HG02870 (cell line): ENCODE results near the gene MAPK10.
"Not testable (repeated sequence)": the region's sequence is repeated elsewhere in the genome, so short reads cannot be mapped to it uniquely, and the experiment has no call there.

Experiments used
- ATAC-seq: cut with Tn5 transposase; IDR thresholded peaks from one replicate; pipeline ENCODE4 v1.9.1; 2021; ENCODE audit warnings: mild to moderate bottlenecking, moderate library complexity; ENCODE audit not compliant: unreplicated experiment

MAPK10 gene

DNA sequence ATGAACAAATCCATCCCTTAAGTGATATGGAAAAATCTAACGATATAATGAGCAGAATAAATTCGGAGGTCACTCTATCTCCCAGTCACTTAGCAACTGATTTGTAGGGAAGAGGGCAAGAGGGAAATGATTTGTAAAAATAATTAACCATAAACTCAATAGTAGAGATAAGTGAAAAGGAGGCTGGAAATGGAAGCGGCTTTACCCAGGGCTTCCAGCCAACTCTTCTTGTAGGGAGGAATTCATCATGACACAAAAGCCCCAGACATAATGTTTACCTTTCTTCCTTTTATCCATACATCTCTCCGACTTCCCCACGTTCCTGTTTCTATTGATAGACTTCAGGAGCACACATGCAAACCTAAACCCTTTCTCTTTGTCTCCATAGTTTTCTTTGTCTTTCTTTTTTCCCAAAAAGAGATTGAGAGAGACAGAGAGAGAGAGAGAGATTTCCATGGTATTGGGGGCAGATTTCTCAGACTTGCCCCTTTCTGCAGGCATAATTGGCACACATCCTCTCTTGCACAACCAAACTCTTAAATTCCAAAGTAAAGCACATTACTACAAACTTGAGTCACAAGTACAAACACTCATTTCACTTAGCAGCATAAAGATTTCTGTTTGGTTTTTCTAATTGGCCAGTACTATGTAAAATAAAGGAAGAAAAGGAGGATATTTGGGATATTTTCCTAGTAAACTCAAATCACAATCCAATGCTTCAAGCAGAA is 140.9 kb downstream of the MAPK10 start:
- ATAC-seq: no peak

GRCh38 chr4:86203176-86203575 is 156.7 kb downstream of the MAPK10 start:
- no peak for ATAC-seq

DNA sequence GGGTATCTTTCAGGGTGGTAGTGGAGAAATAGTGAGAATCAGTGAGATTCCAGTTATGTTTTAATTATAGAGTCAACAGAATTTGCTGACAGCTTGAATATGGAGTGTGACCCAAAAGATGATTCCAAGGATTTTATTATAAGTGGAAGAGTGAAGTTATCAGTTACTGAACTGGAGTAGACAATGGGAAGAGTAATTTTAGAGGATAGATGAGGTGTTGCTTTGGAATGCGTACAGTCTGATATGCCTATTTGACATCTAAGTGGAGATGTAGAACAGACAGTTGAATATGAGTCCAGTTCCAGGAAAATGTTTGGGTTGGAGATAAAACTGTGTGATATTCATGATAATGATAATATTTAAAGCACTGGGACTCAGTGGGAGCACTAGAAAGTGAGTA is 174.2 kb downstream of the MAPK10 start:
- no peak for ATAC-seq

DNA sequence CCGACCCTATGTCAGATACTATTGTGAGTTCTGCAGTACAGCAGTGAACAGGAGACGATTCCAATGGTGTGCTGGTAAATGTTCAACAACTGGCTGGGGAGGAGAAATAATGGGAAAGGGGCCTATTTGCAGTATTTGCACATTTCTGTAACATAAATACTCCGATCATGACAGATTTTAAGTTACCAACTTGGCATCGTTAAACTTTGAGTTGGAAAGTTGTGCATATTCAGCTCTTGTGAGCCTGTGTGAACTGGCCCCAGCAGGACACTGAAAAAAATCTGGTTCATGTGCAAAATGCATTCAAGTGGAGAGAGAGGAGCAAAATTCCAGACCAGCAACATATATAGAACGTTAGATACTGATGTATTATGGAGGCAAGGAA is 175.0 kb downstream of the MAPK10 start:
- ATAC-seq: no peak

- ATAC-seq: no peak
These were observed 175.5 kb downstream of the MAPK10 start for GRCh38 chr4:86184216-86184900.

- ATAC-seq: no peak
These were observed 178.3 kb downstream of the MAPK10 start for GRCh38 chr4:86181585-86181984.

DNA sequence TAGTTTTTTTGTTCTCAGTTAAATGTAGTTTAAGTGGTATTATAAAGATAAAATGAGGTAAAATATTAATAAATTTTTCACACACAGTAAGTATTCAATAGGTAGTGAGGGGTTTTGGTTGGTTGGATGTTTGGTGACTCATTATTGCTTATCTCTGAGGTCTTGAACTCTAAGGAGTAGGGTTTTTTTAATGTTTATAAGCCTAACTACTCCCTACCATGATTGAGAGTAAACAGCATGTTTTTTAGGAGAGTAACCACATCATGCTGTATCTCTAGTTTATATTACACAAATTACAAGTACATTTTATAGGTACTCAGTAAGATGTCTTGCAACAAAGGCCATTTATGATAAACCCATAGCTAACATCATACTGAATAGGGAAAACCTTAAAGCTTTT is 181.6 kb downstream of the MAPK10 start:
- no peak for ATAC-seq

GRCh38 chr4:86174506-86174905 is 185.3 kb downstream of the MAPK10 start:
- ATAC-seq: no peak

GRCh38 chr4:86168335-86168734 is 191.5 kb downstream of the MAPK10 start:
- ATAC-seq: not testable (repeated sequence)

GRCh38 chr4:86160426-86160825 is 199.4 kb downstream of the MAPK10 start:
- no peak for ATAC-seq

DNA sequence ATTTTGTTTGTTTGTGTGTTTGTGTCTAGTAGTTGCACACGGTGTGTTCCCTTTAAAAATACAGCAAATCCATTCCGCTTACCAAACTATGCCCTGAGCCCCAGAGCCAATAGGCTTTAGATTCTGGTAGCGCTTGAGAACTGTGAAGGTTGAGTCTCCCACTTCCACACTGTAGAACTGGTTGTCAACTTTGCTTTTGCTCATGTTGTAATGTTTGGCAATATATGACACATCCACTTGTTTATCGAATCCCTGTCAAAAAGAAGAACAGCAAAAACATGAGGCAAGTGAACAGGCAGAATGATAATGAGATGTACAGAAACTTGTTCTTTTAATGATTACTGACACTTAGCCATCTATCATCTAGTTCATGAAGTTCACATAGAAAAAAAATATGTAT is 200.6 kb downstream of the MAPK10 start:
- ATAC-seq: no peak

GRCh38 chr4:86156531-86156930 is 203.3 kb downstream of the MAPK10 start:
- ATAC-seq: no peak

GRCh38 chr4:86155766-86156165 is 204.1 kb downstream of the MAPK10 start:
- ATAC-seq: no peak

- ATAC-seq: no peak
These were observed 207.4 kb downstream of the MAPK10 start for GRCh38 chr4:86152454-86152853.

DNA sequence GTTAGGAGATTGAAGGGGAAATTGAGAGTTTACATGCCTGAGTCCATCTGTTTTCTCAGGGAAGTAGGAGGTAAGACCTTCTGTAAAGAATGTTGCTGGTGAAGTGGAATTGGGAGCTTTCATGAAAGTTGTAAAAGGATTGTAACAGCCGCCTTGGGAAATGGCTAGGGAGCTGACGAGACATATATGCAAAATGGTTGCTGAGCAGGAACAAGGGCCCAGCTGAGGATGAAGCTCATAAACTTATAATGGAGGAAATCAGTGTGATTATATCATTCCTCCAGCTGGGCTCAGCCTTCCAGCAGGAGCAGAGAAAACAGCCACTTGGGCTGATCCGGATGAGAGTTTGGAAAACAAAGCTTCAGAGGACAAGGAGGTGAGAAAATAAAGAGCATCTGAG is 208.7 kb downstream of the MAPK10 start:
- no peak for ATAC-seq

- no peak for ATAC-seq
These were observed 218.7 kb downstream of the MAPK10 start for GRCh38 chr4:86141161-86141560.

- no peak for ATAC-seq
These were observed 227.4 kb downstream of the MAPK10 start for GRCh38 chr4:86132468-86132867.

DNA sequence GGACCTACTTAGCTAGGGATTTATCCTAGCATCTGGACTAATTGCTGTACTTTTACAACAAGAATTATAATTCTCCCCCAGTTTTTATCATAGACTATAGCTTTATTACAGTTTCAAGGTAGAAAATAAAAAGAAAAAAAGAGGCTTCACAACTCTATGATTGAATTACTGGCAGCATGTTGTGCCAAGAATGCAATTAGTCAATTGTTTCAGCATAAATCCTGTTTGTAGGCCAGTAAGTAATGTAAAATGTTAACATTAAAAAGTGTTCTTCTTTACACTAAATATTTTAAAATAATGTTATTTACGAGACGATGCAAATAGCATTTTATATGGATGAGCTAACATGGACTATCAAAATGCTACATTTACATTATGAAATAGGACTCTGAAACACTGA is 228.4 kb downstream of the MAPK10 start:
- ATAC-seq: no peak

DNA sequence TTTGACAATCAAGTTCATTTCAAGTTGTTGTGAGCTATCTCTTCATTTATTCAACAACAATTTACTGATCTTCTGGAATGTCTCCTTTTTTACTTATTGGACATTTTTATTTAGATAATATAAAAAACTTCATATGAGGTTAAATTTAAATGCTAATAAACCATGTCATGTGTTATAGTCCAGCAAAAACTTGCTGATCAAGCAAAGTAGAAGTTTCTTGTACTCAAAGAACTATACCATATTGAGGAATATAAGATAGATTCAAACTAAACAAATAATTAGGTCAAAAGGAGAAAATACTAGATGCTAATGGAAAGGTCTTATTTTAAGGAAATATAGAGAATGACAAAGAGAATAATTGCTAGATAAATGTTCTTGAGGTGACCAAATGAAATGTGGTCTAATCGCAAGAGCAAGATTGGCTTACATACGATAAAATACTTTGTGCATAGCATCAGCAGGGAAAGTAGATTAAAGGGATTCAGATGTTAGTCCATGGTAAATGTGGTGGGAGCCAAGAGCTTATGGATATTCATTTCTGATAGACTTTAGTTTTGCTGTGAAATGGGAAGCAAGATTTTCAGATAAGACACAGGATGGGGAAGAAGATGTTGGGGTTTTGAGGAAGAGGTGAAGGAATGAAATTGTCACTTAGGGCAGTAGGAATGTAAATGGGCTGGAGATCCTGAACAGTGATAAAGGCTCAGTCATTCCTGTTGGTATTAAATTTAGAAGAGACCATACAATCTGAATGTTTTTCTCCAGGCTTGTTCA is 229.5 kb downstream of the MAPK10 start:
- no peak for ATAC-seq

DNA sequence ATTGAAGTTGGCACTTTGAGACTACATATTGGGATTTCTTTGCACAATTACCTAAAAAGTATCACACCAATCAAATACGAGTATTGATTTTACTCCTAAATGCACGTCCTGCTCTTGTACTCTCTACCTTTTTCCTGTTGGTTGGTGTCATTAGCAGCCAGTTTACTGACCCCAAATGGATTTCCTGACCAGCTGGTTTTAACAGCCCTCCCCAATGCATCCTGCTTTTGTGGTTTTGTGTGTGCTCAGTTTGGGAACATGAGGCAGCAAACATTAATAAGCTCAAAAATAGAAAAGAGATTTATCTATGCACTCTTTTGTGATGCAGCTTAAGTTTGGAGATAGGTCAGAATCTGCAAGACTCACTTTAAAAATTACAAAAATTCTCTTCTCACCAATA is 230.3 kb downstream of the MAPK10 start:
- no peak for ATAC-seq

DNA sequence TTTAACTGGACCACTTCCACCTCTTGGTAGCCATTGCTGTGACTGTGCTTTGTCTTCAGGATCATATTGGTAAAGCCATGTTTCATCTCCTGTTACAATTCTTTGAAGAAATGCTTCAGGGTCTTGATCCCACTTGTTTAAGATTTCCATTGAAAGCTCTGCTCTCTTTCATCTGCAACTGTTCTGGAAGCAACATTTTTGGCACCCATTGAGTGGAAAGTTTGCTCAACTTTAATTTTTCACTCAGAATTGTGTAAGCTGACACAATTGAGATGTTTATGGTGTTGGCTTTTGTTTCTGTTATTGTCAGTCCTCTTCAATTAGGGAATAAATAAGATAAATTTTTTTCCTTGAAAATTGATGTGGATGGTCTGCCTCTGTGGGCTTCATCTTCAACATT is 237.4 kb downstream of the MAPK10 start:
- ATAC-seq: no peak

- ATAC-seq: no peak
These were observed 241.1 kb downstream of the MAPK10 start for GRCh38 chr4:86118711-86119110.
